Esophagus squamous epithelium (tissue), 4 donors: ENCODE data around the gene SMC6.

Experiments
- CTCF ChIP-seq, 6 experiments: fragments of 450-650 bp in 4 of 6; fragments of 200-600 bp in 2 of 6; sonication (generic) in 2 of 6; IDR thresholded peaks; one replicate each; pipeline ENCODE4 v1.5.1; 2016 to 2019; ENCODE audit warnings: antibody characterized with exemption in 6 of 6, mild to moderate bottlenecking in 4 of 6, moderate library complexity in 4 of 6
- POLR2A ChIP-seq, 4 donors: fragments of 450-650 bp; IDR thresholded peaks; one replicate each; pipeline ENCODE4 v1.6.1; 2017; ENCODE audit warnings: antibody characterized with exemption in 4 of 4, mild to moderate bottlenecking in 4 of 4, moderate library complexity in 3 of 4

GRCh38 chr2:17674817-17675216 lies 78.8 kb downstream of the SMC6 start:
- no peak for TF ChIP-seq CTCF (IDR thresholded peaks at IDR 0.05)
- TF ChIP-seq POLR2A (IDR thresholded peaks at IDR 0.05) = no peak
